GM23338 (cell line): Measurements from ENCODE around the gene CCDC91.

ENCODE experiments used
- CREB1 ChIP-seq: fragments of 250-450 bp; sonication (Bioruptor Pico); IDR thresholded peaks from 2 replicates; pipeline ENCODE4 v1.5.0; 2020; ENCODE audit warnings: low read depth, mild to moderate bottlenecking, moderate library complexity
- EZH2 ChIP-seq: fragments of 200-600 bp; sonication (generic); IDR thresholded peaks from one replicate; pipeline ENCODE4 v1.8.0; 2017; ENCODE audit warnings: antibody characterized with exemption, mild to moderate bottlenecking, low read depth; ENCODE audit not compliant: unreplicated experiment
- EZH2phosphoT487 ChIP-seq: fragments of 200-600 bp; sonication (generic); IDR thresholded peaks from one replicate; pipeline ENCODE4 v1.8.1; 2018; ENCODE audit warnings: antibody characterized with exemption; ENCODE audit not compliant: unreplicated experiment
- JUNB ChIP-seq: IDR thresholded peaks from one replicate; pipeline ENCODE4 v1.6.1; 2016; ENCODE audit warnings: antibody characterized with exemption; ENCODE audit not compliant: unreplicated experiment
- POLR2AphosphoS5 ChIP-seq: IDR thresholded peaks from 2 replicates; pipeline ENCODE4 v1.6.1; 2016; ENCODE audit warnings: antibody characterized with exemption, low read depth
- ZNF114 ChIP-seq: fragments of 250-450 bp; sonication (Bioruptor Pico); IDR thresholded peaks from 2 replicates; pipeline ENCODE4 v1.5.0; 2020; ENCODE audit warnings: mild to moderate bottlenecking, moderate library complexity
- TF ChIP-seq, protein P1 (sequence below), 2 experiments: fragments of 200-600 bp in 1 of 2; sonication (generic) in 1 of 2; conservative IDR thresholded peaks; 2 replicates each; pipeline versions ENCODE4 v1.5.1 to v1.6.1; 2016 to 2017; ENCODE audit warnings: antibody characterized with exemption in 2 of 2, low read depth in 2 of 2, mild to moderate bottlenecking in 2 of 2, moderate library complexity in 1 of 2

GRCh38 chr12:28161697-28162096, 28.6 kb upstream of the CCDC91 start:
- TF ChIP-seq, protein P1, sequence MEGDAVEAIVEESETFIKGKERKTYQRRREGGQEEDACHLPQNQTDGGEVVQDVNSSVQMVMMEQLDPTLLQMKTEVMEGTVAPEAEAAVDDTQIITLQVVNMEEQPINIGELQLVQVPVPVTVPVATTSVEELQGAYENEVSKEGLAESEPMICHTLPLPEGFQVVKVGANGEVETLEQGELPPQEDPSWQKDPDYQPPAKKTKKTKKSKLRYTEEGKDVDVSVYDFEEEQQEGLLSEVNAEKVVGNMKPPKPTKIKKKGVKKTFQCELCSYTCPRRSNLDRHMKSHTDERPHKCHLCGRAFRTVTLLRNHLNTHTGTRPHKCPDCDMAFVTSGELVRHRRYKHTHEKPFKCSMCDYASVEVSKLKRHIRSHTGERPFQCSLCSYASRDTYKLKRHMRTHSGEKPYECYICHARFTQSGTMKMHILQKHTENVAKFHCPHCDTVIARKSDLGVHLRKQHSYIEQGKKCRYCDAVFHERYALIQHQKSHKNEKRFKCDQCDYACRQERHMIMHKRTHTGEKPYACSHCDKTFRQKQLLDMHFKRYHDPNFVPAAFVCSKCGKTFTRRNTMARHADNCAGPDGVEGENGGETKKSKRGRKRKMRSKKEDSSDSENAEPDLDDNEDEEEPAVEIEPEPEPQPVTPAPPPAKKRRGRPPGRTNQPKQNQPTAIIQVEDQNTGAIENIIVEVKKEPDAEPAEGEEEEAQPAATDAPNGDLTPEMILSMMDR (conservative IDR thresholded peaks at IDR 0.05; ENCODE audit: low read depth in 2 of 2) = no peak
- TF ChIP-seq CREB1 (CRISPR knock-in tag) (no peak), POLR2AphosphoS5 (no peak), EZH2 (no peak), JUNB (no peak), ZNF114 (CRISPR knock-in tag) (no peak), EZH2phosphoT487 (no peak)
